Endothelial cell of umbilical vein (primary cell): ENCODE data around the gene GNAI1. TPM values are rescaled to one million over a fixed set of nuclear protein-coding genes. Genes with fewer than 3 reads are reported as not detected.

Experiments
- BruUV-seq: library from RNA; stranded (reverse); fragments of 400-500 nt; replicated peaks from 2 replicates; lab custom pipeline; 2021; lab: Mats Ljungman, UMichigan
- CTCF ChIA-PET: fragments of 300-600, 350-600 bp; sonication (Branson Sonifier 250); formaldehyde crosslinking; loops from one replicate; lab custom pipeline; 2021; ENCODE audit warnings: antibody characterized with exemption, inconsistent platforms; lab: Charles Lee
- POLR2A ChIA-PET: fragments of 300-600, 350-600 bp; sonication (Branson Sonifier 250); formaldehyde crosslinking; loops from one replicate; lab custom pipeline; 2021; ENCODE audit warnings: antibody characterized with exemption, inconsistent platforms; lab: Charles Lee
- DNase-seq: peaks from one replicate; pipeline ENCODE4 v3.0.0-alpha.2; 2011; ENCODE audit warnings: low read depth, low spot score
- FAIRE-seq: peaks from 2 replicates; lab custom pipeline; 2011; peaks lifted over from hg19 to GRCh38; lab: Jason Lieb, UNC
- H2AFZ ChIP-seq: 2 replicates; pipeline ENCODE4 v1.6.0; 2012; ENCODE audit warnings: low read depth, low read length, control low read depth, inconsistent platforms
- H3K27ac ChIP-seq: 2 replicates; pipeline ENCODE4 v1.5.1; 2011; ENCODE audit warnings: low read depth, mild to moderate bottlenecking, control low read depth, low read length, moderate library complexity; ENCODE audit not compliant: insufficient read depth
- H3K27me3 ChIP-seq, 2 experiments: 2 replicates each; pipeline versions ENCODE4 v1.6.0 to v1.6.1; 2011; ENCODE audit warnings: low read length in 2 of 2, mixed read lengths in 1 of 2; ENCODE audit not compliant: control insufficient read depth in 2 of 2, insufficient read depth in 2 of 2
- H3K36me3 ChIP-seq, 2 experiments: 2 replicates in 1 of 2; 3 replicates in 1 of 2; pipeline ENCODE4 v1.5.1; 2011; ENCODE audit warnings: low read length in 2 of 2, mild to moderate bottlenecking in 1 of 2, moderate library complexity in 1 of 2; ENCODE audit not compliant: control insufficient read depth in 2 of 2, insufficient read depth in 2 of 2; ENCODE audit errors: extremely low read depth in 1 of 2
- H3K4me1 ChIP-seq: 3 replicates; pipeline ENCODE4 v1.5.1; 2011; ENCODE audit warnings: mild to moderate bottlenecking, low read length; ENCODE audit not compliant: control insufficient read depth, insufficient read depth; ENCODE audit errors: extremely low read depth
- H3K4me2 ChIP-seq: 2 replicates; pipeline ENCODE4 v1.6.1; 2011; ENCODE audit warnings: low read length, control low read depth, mixed read lengths; ENCODE audit not compliant: insufficient read depth
- H3K4me3 ChIP-seq, 3 experiments: fragments of 200-600 bp in 1 of 3; sonication (generic), shearing (Covaris generic) in 1 of 3; replicated peaks in 1 of 3; 2 replicates each; pipeline ENCODE4 v1.5.1; 2011 to 2016; ENCODE audit warnings: control low read depth in 3 of 3, low read length in 3 of 3, mild to moderate bottlenecking in 2 of 3, inconsistent platforms in 1 of 3, low read depth in 1 of 3, moderate library complexity in 1 of 3; ENCODE audit not compliant: insufficient read depth in 1 of 3
- H3K79me2 ChIP-seq: 2 replicates; pipeline ENCODE4 v1.6.0; 2012; ENCODE audit warnings: low read length, inconsistent platforms; ENCODE audit not compliant: control insufficient read depth, insufficient read depth
- H3K9ac ChIP-seq: replicated peaks from 2 replicates; pipeline ENCODE3; 2011; ENCODE audit warnings: low read length, control low read depth; ENCODE audit not compliant: insufficient read depth; ENCODE audit errors: extremely low read depth
- H3K9me1 ChIP-seq: replicated peaks from 3 replicates; pipeline ENCODE4 v1.6.0; 2011; ENCODE audit warnings: mild to moderate bottlenecking, low read length; ENCODE audit not compliant: control insufficient read depth, insufficient read depth; ENCODE audit errors: extremely low read depth
- H3K9me3 ChIP-seq: replicated peaks from 2 replicates; pipeline ENCODE4 v1.5.1; 2012; ENCODE audit warnings: low read length, inconsistent platforms; ENCODE audit not compliant: control insufficient read depth, insufficient read depth
- H4K20me1 ChIP-seq: replicated peaks from 2 replicates; pipeline ENCODE3; 2011; ENCODE audit warnings: mild to moderate bottlenecking, low read length; ENCODE audit not compliant: control insufficient read depth, insufficient read depth; ENCODE audit errors: extremely low read depth
- CTCF ChIP-seq, 2 donors: IDR thresholded peaks; 1 replicate in 1 of 2; 2 replicates in 1 of 2; pipeline ENCODE4 v1.5.1; 2011; ENCODE audit warnings: low read length in 2 of 2, mild to moderate bottlenecking in 2 of 2, moderate library complexity in 2 of 2, control low read depth in 1 of 2, inconsistent platforms in 1 of 2, low read depth in 1 of 2; ENCODE audit not compliant: insufficient read depth in 1 of 2; ENCODE audit errors: extremely low read depth in 1 of 2
- EZH2 ChIP-seq: IDR thresholded peaks from 2 replicates; pipeline ENCODE4 v1.6.1; 2012; ENCODE audit warnings: borderline replicate concordance, low read depth, mild to moderate bottlenecking, moderate library complexity, low read length, inconsistent platforms; ENCODE audit not compliant: severe bottlenecking
- FOS ChIP-seq: IDR thresholded peaks from 2 replicates; pipeline ENCODE4 v1.6.1; 2011; ENCODE audit warnings: mild to moderate bottlenecking, low read length, moderate library complexity, borderline replicate concordance; ENCODE audit not compliant: insufficient read depth
- GATA2 ChIP-seq: IDR thresholded peaks from 2 replicates; pipeline ENCODE4 v1.7.0; 2011; ENCODE audit warnings: low read depth, mild to moderate bottlenecking, moderate library complexity, mixed read lengths, low read length; ENCODE audit not compliant: insufficient read length, insufficient read depth
- JUN ChIP-seq: IDR thresholded peaks from 2 replicates; pipeline ENCODE4 v1.6.1; 2011; ENCODE audit warnings: borderline replicate concordance, low read depth; ENCODE audit not compliant: insufficient read length, insufficient read depth
- MAX ChIP-seq: IDR thresholded peaks from 2 replicates; pipeline ENCODE4 v1.6.1; 2011; ENCODE audit not compliant: insufficient read depth, insufficient read length
- MYC ChIP-seq: IDR thresholded peaks from one replicate; pipeline ENCODE4 v1.6.1; 2011; ENCODE audit warnings: mild to moderate bottlenecking, low read depth, low read length
- POLR2A ChIP-seq: IDR thresholded peaks from 2 replicates; pipeline ENCODE4 v1.6.1; 2012; ENCODE audit warnings: low read depth, mild to moderate bottlenecking, control low read depth, low read length
- POLR2AphosphoS5 ChIP-seq: IDR thresholded peaks from 2 replicates; pipeline ENCODE4 v1.6.1; 2012; ENCODE audit warnings: low read depth, mild to moderate bottlenecking, control low read depth, low read length, moderate library complexity; ENCODE audit not compliant: insufficient read depth
- dilution Hi-C: fragments of 300-500 bp; cut with MboI; formaldehyde crosslinking; loops from one replicate; pipeline ENCODE4 v1.15.0; 2019; ENCODE audit warnings: low sequenced_read_pairs; ENCODE audit not compliant: extremely low pct_ligation_motif_present
- intact Hi-C: fragments of 100-400 bp; cut with micrococcal nuclease; formaldehyde crosslinking; loops from one replicate; pipeline ENCODE4 v1.10.0; 2022
- polyA plus RNA-seq, 4 experiments: library from polyadenylated mRNA; depleted of rRNA in 3 of 4; stranded (reverse) in 3 of 4; unstranded in 1 of 4; fragments of >200 nt; gene quantifications; 2 replicates each; pipeline versions ENCODE4 v1.2.1 to v1.2.3, GENCODE V29; 2011 to 2012; ENCODE audit warnings: missing spikeins in 1 of 4
- total RNA-seq: library from RNA; stranded (reverse); gene quantifications from 2 replicates; pipeline ENCODE4 v1.2.3, GENCODE V29; 2021

Gene GNAI1
- total and polyA plus RNA-seq, 2 donors (not counting 3 experiments of a cell fraction or from before 2014, with no cell fraction given) = 7.5 to 15.0 TPM

GRCh38 chr7:80272560-80273239 is 138.1 kb downstream of the GNAI1 start:
- Histone ChIP-seq H4K20me1 (no peaks in the 10 kb centered on the region), H3K9me1 (no peaks in the 10 kb centered on the region), H3K79me2 (no peaks in the 10 kb centered on the region), H3K4me2 (no peak overlapping the region), H3K36me3 (no peaks in the 10 kb centered on the region), H2AFZ (no peak overlapping the region), H3K4me3 (no peak overlapping the region), H3K27ac (no peak overlapping the region), H3K4me1 (peaks cover 3% of the 10 kb centered on the region), H3K9me3 (no peaks in the 10 kb centered on the region), H3K27me3 (no peaks in the 10 kb centered on the region), H3K9ac (no peak overlapping the region)
- BruUV-seq = no TSS peak
- FAIRE-seq = no peak
- dilution Hi-C loops = no loop called here
- intact Hi-C loops = no loop called here
- TF ChIP-seq CTCF (IDR thresholded peaks at IDR 0.05; ENCODE audit: extremely low read depth in 1 of 2, insufficient read depth in 1 of 2, low read depth in 1 of 2, low read length in 2 of 2) (no peak), MAX (no peak), POLR2A (no peak), FOS (no peak), POLR2AphosphoS5 (no peak), GATA2 (no peak), JUN (no peak), MYC (no peak), EZH2 (no peak)
- ChIA-PET CTCF (interaction anchor here (1.0 kb wide), 1 partner anchor 14 kb away, joined by 4 read pairs; no protein-coding TSS in a partner anchor), POLR2A (no interaction called here)
- DNase-seq = no peak
